CD8-positive, alpha-beta memory T cell (primary cell): ENCODE results near the gene LCMT1. TPM values are rescaled to one million over a fixed set of nuclear protein-coding genes. Genes with fewer than 3 reads are reported as not detected.

ENCODE experiments used
- CTCF ChIA-PET: fragments of 350-600 bp; sonication (Branson Sonifier 250); formaldehyde crosslinking; loops from one replicate; lab custom pipeline; 2021; ENCODE audit warnings: antibody characterized with exemption; lab: Charles Lee
- POLR2A ChIA-PET: fragments of 350-600 bp; sonication (Branson Sonifier 250); formaldehyde crosslinking; loops from one replicate; lab custom pipeline; 2021; ENCODE audit warnings: antibody characterized with exemption; lab: Charles Lee
- DNase-seq, 5 donors: peaks; one replicate each; pipeline versions ENCODE4 v3.0.0 to v3.0.0-alpha.2; 2020 to 2022; ENCODE audit warnings: mixed read lengths in 1 of 5
- H3K27ac ChIP-seq: one replicate; pipeline ENCODE4 v1.7.0; 2013; ENCODE audit warnings: low read depth, mild to moderate bottlenecking, low read length, moderate library complexity
- H3K27me3 ChIP-seq: 2 replicates; pipeline ENCODE4 v1.7.0; 2013; ENCODE audit warnings: low read length, mild to moderate bottlenecking; ENCODE audit not compliant: insufficient read depth, poor library complexity, severe bottlenecking
- H3K36me3 ChIP-seq: 2 replicates; pipeline ENCODE4 v1.7.0; 2013; ENCODE audit warnings: mild to moderate bottlenecking, low read length, moderate library complexity; ENCODE audit not compliant: insufficient read depth
- H3K4me1 ChIP-seq: 2 replicates; pipeline ENCODE4 v1.7.0; 2013; ENCODE audit warnings: mild to moderate bottlenecking, low read length, moderate library complexity; ENCODE audit not compliant: insufficient read depth
- H3K4me3 ChIP-seq: 2 replicates; pipeline ENCODE4 v1.7.0; 2013; ENCODE audit warnings: mild to moderate bottlenecking, low read length
- H3K9me3 ChIP-seq: 2 replicates; pipeline ENCODE4 v1.7.0; 2013; ENCODE audit warnings: mild to moderate bottlenecking, low read length
- H3K27ac Mint-ChIP-seq, 8 donors: one replicate each; pipeline ENCODE4 v1.8.0; 2020 to 2021; ENCODE audit warnings: mixed read lengths in 8 of 8, mild to moderate bottlenecking in 6 of 8, inconsistent platforms in 3 of 8, moderate library complexity in 3 of 8
- H3K27me3 Mint-ChIP-seq, 2 donors: one replicate each; pipeline ENCODE4 v1.8.0; 2020 to 2021; ENCODE audit warnings: mixed read lengths in 2 of 2, mild to moderate bottlenecking in 1 of 2, moderate library complexity in 1 of 2
- H3K36me3 Mint-ChIP-seq, 3 donors: one replicate each; pipeline ENCODE4 v1.8.0; 2020 to 2021; ENCODE audit warnings: mixed read lengths in 3 of 3, inconsistent platforms in 1 of 3, mild to moderate bottlenecking in 1 of 3
- H3K4me1 Mint-ChIP-seq, 3 donors: one replicate each; pipeline ENCODE4 v1.8.0; 2020 to 2021; ENCODE audit warnings: mixed read lengths in 3 of 3, inconsistent platforms in 1 of 3, mild to moderate bottlenecking in 1 of 3
- H3K4me3 Mint-ChIP-seq, 7 donors: one replicate each; pipeline ENCODE4 v1.8.0; 2020 to 2021; ENCODE audit warnings: mixed read lengths in 7 of 7, mild to moderate bottlenecking in 6 of 7, moderate library complexity in 4 of 7, inconsistent platforms in 2 of 7
- H3K9me3 Mint-ChIP-seq, 5 donors: one replicate each; pipeline ENCODE4 v1.8.0; 2020 to 2022; ENCODE audit warnings: mixed read lengths in 5 of 5, mild to moderate bottlenecking in 3 of 5, moderate library complexity in 2 of 5, inconsistent platforms in 1 of 5
- polyA plus RNA-seq: library from polyadenylated mRNA; unstranded; fragments of 300-500 nt; fragmentation: Illumina TruSeq; gene quantifications from one replicate; pipeline ENCODE4 v1.2.3, GENCODE V29; 2021
- total RNA-seq, 2 experiments: library from RNA; stranded (reverse); gene quantifications; one replicate each; pipeline ENCODE4 v1.2.3, GENCODE V29; 2021

LCMT1 gene
- total and polyA plus RNA-seq, 3 experiments from 2014 or later, result 43.6 to 54.3 (median 43.8) TPM

- no peak overlapping the region for H3K4me3 Mint-ChIP-seq
- CTCF ChIA-PET, result interaction anchor here (1.7 to 4.3 kb wide), 2 partner anchors 8 to 16 kb away, joined by 7 to 12 read pairs; no protein-coding TSS in a partner anchor
These were observed 105.6 kb downstream of the LCMT1 start for GRCh38 chr16:25217112-25217511.

GRCh38 chr16:25217921-25218320 lies 106.4 kb downstream of the LCMT1 start:
- Histone ChIP-seq H3K36me3 (no peaks in the 10 kb centered on the region), H3K27ac (no peak overlapping the region), H3K27me3 (no peaks in the 10 kb centered on the region), H3K4me1 (no peaks in the 10 kb centered on the region), H3K9me3 (no peaks in the 10 kb centered on the region), H3K4me3 (no peak overlapping the region)
- Mint-ChIP-seq H3K4me3 (no peak overlapping the region), H3K36me3 (no peaks in the 10 kb centered on the region), H3K4me1 (no peaks in the 10 kb centered on the region), H3K9me3 (no peaks in the 10 kb centered on the region), H3K27me3 (peaks cover 4 to 6% of the 10 kb centered on the region in 2 donors), H3K27ac (peak overlapping the region in 1 of 8 donors; percentile 0)
- ChIA-PET POLR2A (no interaction called here), CTCF (interaction anchor here (4.3 kb wide), 1 partner anchor 15 kb away, joined by 12 read pairs; no protein-coding TSS in a partner anchor)
- no peak for DNase-seq

More at GRCh38 chr16:25217112-25217511, 105.6 kb downstream of the LCMT1 start:
- no peaks in the 10 kb centered on the region for H3K9me3 ChIP-seq
- H3K27me3 ChIP-seq, result no peaks in the 10 kb centered on the region
- POLR2A ChIA-PET, result no interaction called here
- Mint-ChIP-seq H3K36me3 (no peaks in the 10 kb centered on the region), H3K27me3 (peaks cover 4 to 6% of the 10 kb centered on the region in 2 donors), H3K27ac (no peak overlapping the region), H3K4me1 (no peaks in the 10 kb centered on the region), H3K9me3 (no peaks in the 10 kb centered on the region)
- no peaks in the 10 kb centered on the region for H3K4me1 ChIP-seq
- DNase-seq, result no peak
- H3K4me3 ChIP-seq, result no peak overlapping the region
- H3K27ac ChIP-seq, result no peak overlapping the region
- H3K36me3 ChIP-seq, result no peaks in the 10 kb centered on the region

GRCh38 chr16:25219070-25219737 lies 107.7 kb downstream of the LCMT1 start:
- Mint-ChIP-seq H3K27ac (no peak overlapping the region), H3K36me3 (no peaks in the 10 kb centered on the region), H3K4me1 (no peaks in the 10 kb centered on the region), H3K9me3 (no peaks in the 10 kb centered on the region), H3K27me3 (peaks cover 4 to 6% of the 10 kb centered on the region in 2 donors), H3K4me3 (no peak overlapping the region)
- CTCF ChIA-PET, result interaction anchor here (4.3 kb wide), 1 partner anchor 14 kb away, joined by 12 read pairs; no protein-coding TSS in a partner anchor
- H3K4me1 ChIP-seq, result no peaks in the 10 kb centered on the region
- H3K4me3 ChIP-seq, result no peak overlapping the region
- no peaks in the 10 kb centered on the region for H3K36me3 ChIP-seq
- no peak for DNase-seq
- no peak overlapping the region for H3K27ac ChIP-seq
- H3K9me3 ChIP-seq, result no peaks in the 10 kb centered on the region
- POLR2A ChIA-PET, result interaction anchor here (0.6 kb wide), 1 partner anchor 1213 kb away, joined by 3 read pairs; no protein-coding TSS in a partner anchor
- no peaks in the 10 kb centered on the region for H3K27me3 ChIP-seq

DNA sequence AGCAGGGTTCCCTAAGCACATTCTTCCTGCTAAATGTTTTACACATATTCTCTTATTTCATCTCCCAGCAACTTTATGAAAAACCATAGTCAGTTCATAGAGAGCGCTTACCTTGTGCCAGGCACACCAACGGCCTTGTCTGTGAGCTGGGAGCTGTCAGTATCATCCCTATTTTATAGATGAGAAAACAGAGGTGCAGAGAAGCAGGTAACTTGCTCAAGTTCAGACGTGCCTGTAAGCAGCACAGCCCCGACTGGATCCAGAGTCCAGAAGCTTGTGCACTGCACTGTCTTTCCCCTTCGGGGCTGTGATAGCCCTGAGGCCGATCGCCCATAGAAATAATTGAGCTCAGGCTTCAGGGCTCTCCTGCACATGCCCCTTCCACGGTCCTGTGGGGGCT lies 111.4 kb downstream of the LCMT1 start:
- POLR2A ChIA-PET, result no interaction called here
- no peak overlapping the region for H3K4me3 ChIP-seq
- no peaks in the 10 kb centered on the region for H3K9me3 ChIP-seq
- Mint-ChIP-seq H3K36me3 (no peaks in the 10 kb centered on the region), H3K27me3 (peaks cover 2 to 4% of the 10 kb centered on the region in 2 donors), H3K4me3 (no peak overlapping the region), H3K27ac (peak overlapping the region in 1 of 8 donors; percentile 80), H3K4me1 (no peaks in the 10 kb centered on the region), H3K9me3 (no peaks in the 10 kb centered on the region)
- H3K4me1 ChIP-seq, result no peaks in the 10 kb centered on the region
- no peaks in the 10 kb centered on the region for H3K27me3 ChIP-seq
- H3K36me3 ChIP-seq, result no peaks in the 10 kb centered on the region
- DNase-seq, result no peak
- CTCF ChIA-PET, result interaction anchor here (0.8 to 2.4 kb wide), 3 partner anchors 10 to 207 kb away, joined by 3 to 10 read pairs (median 5); partner anchors contain the start of gene ARHGAP17
- no peak overlapping the region for H3K27ac ChIP-seq

DNA sequence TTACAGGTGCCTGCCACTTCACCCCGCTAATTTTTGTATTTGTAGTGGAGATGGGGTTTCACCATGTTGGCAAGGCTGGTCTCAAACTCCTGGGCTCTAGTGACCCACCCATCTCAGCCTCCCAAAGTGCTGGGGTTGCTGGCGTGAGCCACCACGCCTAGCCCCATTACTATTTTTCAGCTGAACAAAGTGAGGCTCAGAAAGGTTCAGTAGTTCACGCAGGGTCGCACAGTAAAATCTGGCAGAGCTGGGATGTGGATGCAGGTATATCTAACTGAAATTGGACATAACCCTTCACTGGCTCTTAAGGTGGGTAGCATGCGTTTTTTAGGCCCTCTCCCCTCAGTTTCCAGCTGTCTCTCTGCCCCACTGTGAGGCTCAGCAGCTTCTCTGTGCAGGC lies 112.4 kb downstream of the LCMT1 start:
- ChIA-PET CTCF (interaction anchor here (0.9 to 3.7 kb wide), 3 partner anchors 97 to 175 kb away, joined by 3 to 30 read pairs (median 5); no protein-coding TSS in a partner anchor), POLR2A (no interaction called here)
- H3K9me3 Mint-ChIP-seq, result no peaks in the 10 kb centered on the region
- Histone ChIP-seq H3K4me3 (no peak overlapping the region), H3K27me3 (no peaks in the 10 kb centered on the region), H3K27ac (no peak overlapping the region), H3K36me3 (no peaks in the 10 kb centered on the region), H3K9me3 (no peaks in the 10 kb centered on the region), H3K4me1 (no peaks in the 10 kb centered on the region)
- no peak overlapping the region for H3K4me3 Mint-ChIP-seq
- DNase-seq, result no peak
- peaks cover 0 to 2% of the 10 kb centered on the region in 2 donors for H3K27me3 Mint-ChIP-seq
- no peaks in the 10 kb centered on the region for H3K4me1 Mint-ChIP-seq
- H3K36me3 Mint-ChIP-seq, result no peaks in the 10 kb centered on the region
- no peak overlapping the region for H3K27ac Mint-ChIP-seq

- no peak overlapping the region for H3K27ac ChIP-seq
- Mint-ChIP-seq H3K36me3 (no peaks in the 10 kb centered on the region), H3K9me3 (no peaks in the 10 kb centered on the region), H3K4me1 (no peaks in the 10 kb centered on the region), H3K27ac (peak overlapping the region in 1 of 8 donors; percentile 3), H3K27me3 (no peaks in the 10 kb centered on the region), H3K4me3 (no peak overlapping the region)
- POLR2A ChIA-PET, result no interaction called here
- H3K36me3 ChIP-seq, result no peaks in the 10 kb centered on the region
- H3K9me3 ChIP-seq, result no peaks in the 10 kb centered on the region
- H3K27me3 ChIP-seq, result no peaks in the 10 kb centered on the region
- H3K4me1 ChIP-seq, result no peaks in the 10 kb centered on the region
- H3K4me3 ChIP-seq, result no peak overlapping the region
- no peak for DNase-seq
- CTCF ChIA-PET, result interaction anchor here (0.7 to 3.7 kb wide), 24 partner anchors 9 to 390 kb away, joined by 3 to 30 read pairs (median 4); partner anchors contain the start of genes AQP8, ARHGAP17 and LCMT1
These were observed 113.3 kb downstream of the LCMT1 start for GRCh38 chr16:25224731-25225319.

Other genes with a start within 250 kb of the LCMT1 start
- gene ARHGAP17, start 96.4 kb upstream of the LCMT1 start, total RNA-seq, result 10 to 100 TPM; 52.6 to 58.5 TPM
- 41.7 TPM for gene ARHGAP17, start 96.4 kb upstream of the LCMT1 start, polyA plus RNA-seq
- gene AQP8, start 105.2 kb downstream of the LCMT1 start, total RNA-seq, result under 1 TPM in 1 of 2 experiments, not detected in 1; 0.18 TPM
- gene AQP8, start 105.2 kb downstream of the LCMT1 start, polyA plus RNA-seq, result not detected
- gene ZKSCAN2, start 146.1 kb downstream of the LCMT1 start, total RNA-seq, result 1 to 10 TPM; 5.4 to 7.2 TPM
- 0.94 TPM for gene ZKSCAN2, start 146.1 kb downstream of the LCMT1 start, polyA plus RNA-seq